ENCODE results near the gene FKBP8.
A peak's percentile ranks its signal among the peaks of the same experiment; 100 is the strongest.
"Not testable (repeated sequence)": the region's sequence is repeated elsewhere in the genome, so short reads cannot be mapped to it uniquely, and the experiment has no call there.

Gene FKBP8

DNA sequence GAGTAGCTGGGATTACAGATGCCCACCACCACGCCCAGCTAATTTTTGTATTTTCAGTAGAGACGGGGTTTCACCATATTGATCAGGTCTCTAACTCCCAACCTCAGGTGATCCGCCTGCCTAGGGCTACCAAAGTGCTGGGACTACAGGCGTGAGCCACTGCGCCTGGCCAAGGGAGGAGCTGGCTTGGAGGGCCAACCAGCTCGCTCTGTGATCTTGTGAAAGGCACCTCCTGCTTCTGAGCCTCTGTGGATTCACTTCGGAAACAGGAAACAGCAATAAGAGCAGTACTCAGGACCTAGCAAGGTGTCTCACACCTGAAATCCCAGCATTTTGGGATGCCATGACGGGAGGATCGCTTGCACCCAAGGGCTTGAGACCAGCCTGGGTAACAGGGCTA, 19.5 kb downstream of the FKBP8 start:
- Histone ChIP-seq H3K9me3 (ENCODE audit: insufficient read depth, low read length) (no peaks in the 10 kb centered on the region), H3K4me3 (ENCODE audit: low read length) (no peak overlapping the region), H3K79me2 (ENCODE audit: low read length) (peaks cover 30% of the 10 kb centered on the region), H3K4me2 (ENCODE audit: low read length) (no peak overlapping the region), H3K9ac (ENCODE audit: low read length) (no peak overlapping the region), H3K4me1 (ENCODE audit: low read length) (peaks cover 26% of the 10 kb centered on the region), H2AFZ (ENCODE audit: low read depth, low read length) (no peak overlapping the region), H4K20me1 (ENCODE audit: insufficient read depth, low read length) (peaks cover 13% of the 10 kb centered on the region), H3K36me3 (replicated peaks; ENCODE audit: low read depth, low read length) (peaks cover 6% of the 10 kb centered on the region), H3K27ac (ENCODE audit: low read length) (no peak overlapping the region), H3K27me3 (ENCODE audit: low read depth, low read length) (no peaks in the 10 kb centered on the region)
- no peak for TF ChIP-seq EZH2phosphoT487 (IDR thresholded peaks at IDR 0.05; ENCODE audit: low read depth)
- no peak for TF ChIP-seq CTCF (IDR thresholded peaks at IDR 0.05; ENCODE audit: low read depth, low read length)

DNA sequence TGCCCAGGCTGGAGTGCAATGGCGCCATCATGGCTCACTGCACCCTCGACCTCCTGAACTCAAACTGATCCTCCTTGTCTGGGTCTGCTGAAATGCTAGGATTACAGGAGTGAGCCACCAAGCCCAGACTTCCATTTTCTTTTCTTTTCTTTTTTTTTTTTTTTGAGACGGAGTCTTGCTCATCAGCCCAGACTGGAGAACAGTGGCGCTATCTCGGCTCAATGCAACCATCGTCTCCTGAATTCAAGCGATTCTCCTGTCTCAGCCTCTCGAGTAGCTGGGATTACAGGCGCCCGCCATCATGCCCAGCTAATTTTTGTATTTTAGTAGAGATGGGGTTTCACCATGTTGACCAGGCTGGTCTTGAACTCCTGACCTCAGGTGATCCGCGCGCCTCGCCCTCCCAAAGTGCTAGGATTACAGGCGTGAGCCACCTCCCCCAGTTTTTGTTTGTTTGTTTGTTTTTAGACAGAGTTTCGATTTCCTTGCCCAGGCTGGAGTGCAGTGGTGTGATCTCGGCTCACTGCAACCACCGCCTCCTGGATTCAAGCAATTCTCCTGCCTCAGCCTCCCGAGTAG, 20.4 kb downstream of the FKBP8 start:
- Histone ChIP-seq H3K9ac (ENCODE audit: low read length) (peak overlapping the region; percentile 45; the same call in 1 of the 2 replicates), H3K4me3 (ENCODE audit: low read length) (peak overlapping the region; percentile 69), H3K4me1 (ENCODE audit: low read length) (peaks cover 26% of the 10 kb centered on the region), H4K20me1 (ENCODE audit: insufficient read depth, low read length) (peaks cover 22% of the 10 kb centered on the region), H3K4me2 (ENCODE audit: low read length) (peak overlapping the region; percentile 67), H2AFZ (ENCODE audit: low read depth, low read length) (peak overlapping the region; percentile 33; the same call in 1 of the 2 replicates), H3K27ac (ENCODE audit: low read length) (peak overlapping the region; percentile 6; the same call in 1 of the 2 replicates), H3K79me2 (ENCODE audit: low read length) (peaks cover 39% of the 10 kb centered on the region)
- H3K9me3 ChIP-seq (ENCODE audit: insufficient read depth, low read length); H3K27me3 ChIP-seq (ENCODE audit: low read depth, low read length); H3K36me3 ChIP-seq (replicated peaks; ENCODE audit: low read depth, low read length): not testable (repeated sequence)

GRCh38 chr19:18522124-18522861, 21.1 kb downstream of the FKBP8 start:
- Histone ChIP-seq H3K27ac (ENCODE audit: low read length) (peak overlapping the region; percentile 6; the same call in 1 of the 2 replicates), H3K4me2 (ENCODE audit: low read length) (peak overlapping the region; percentile 67), H3K9ac (ENCODE audit: low read length) (peak overlapping the region; percentile 45; the same call in 1 of the 2 replicates)

GRCh38 chr19:18521692-18522123, 21.7 kb downstream of the FKBP8 start, which contains the start of gene ELL:
TSS of gene ELL (minus strand) at chr19:18522070. CDS start at chr19:18522055, 15 bp downstream.
- peak within 1 kb of the TSS; percentile 91 for H3K9ac ChIP-seq (ENCODE audit: low read length)
- peaks cover 26% of the 10 kb centered on the region for H3K4me1 ChIP-seq (ENCODE audit: low read length)
- peaks cover 6% of the 10 kb centered on the region for H3K36me3 ChIP-seq (replicated peaks; ENCODE audit: low read depth, low read length)
- peaks cover 35% of the 10 kb centered on the region for H4K20me1 ChIP-seq (ENCODE audit: insufficient read depth, low read length)
- TF ChIP-seq EZH2phosphoT487 (IDR thresholded peaks at IDR 0.05; ENCODE audit: low read depth): no peak
- no peak for TF ChIP-seq CTCF (IDR thresholded peaks at IDR 0.05; ENCODE audit: low read depth, low read length)
- peaks cover 51% of the 10 kb centered on the region for H3K79me2 ChIP-seq (ENCODE audit: low read length)
- H2AFZ ChIP-seq (ENCODE audit: low read depth, low read length): peak within 1 kb of the TSS; percentile 33; the same call in 1 of the 2 replicates
- H3K27me3 ChIP-seq (ENCODE audit: low read depth, low read length): no peaks in the 10 kb centered on the region
- no peaks in the 10 kb centered on the region for H3K9me3 ChIP-seq (ENCODE audit: insufficient read depth, low read length)
- H3K4me3 ChIP-seq (ENCODE audit: low read length): peak within 1 kb of the TSS; percentile 85
- H3K27ac ChIP-seq (ENCODE audit: low read length): peak within 1 kb of the TSS; percentile 82
- H3K4me2 ChIP-seq (ENCODE audit: low read length): peak within 1 kb of the TSS; percentile 83

More at GRCh38 chr19:18522124-18522861, 21.1 kb downstream of the FKBP8 start:
- Histone ChIP-seq H3K4me3 (ENCODE audit: low read length) (peak overlapping the region; percentile 85), H4K20me1 (ENCODE audit: insufficient read depth, low read length) (peaks cover 29% of the 10 kb centered on the region), H3K27me3 (ENCODE audit: low read depth, low read length) (no peaks in the 10 kb centered on the region), H2AFZ (ENCODE audit: low read depth, low read length) (peak overlapping the region; percentile 33; the same call in 1 of the 2 replicates), H3K79me2 (ENCODE audit: low read length) (peaks cover 45% of the 10 kb centered on the region), H3K36me3 (replicated peaks; ENCODE audit: low read depth, low read length) (peaks cover 6% of the 10 kb centered on the region), H3K4me1 (ENCODE audit: low read length) (peaks cover 26% of the 10 kb centered on the region), H3K9me3 (ENCODE audit: insufficient read depth, low read length) (no peaks in the 10 kb centered on the region)
- no peak for TF ChIP-seq EZH2phosphoT487 (IDR thresholded peaks at IDR 0.05; ENCODE audit: low read depth)
- no peak for TF ChIP-seq CTCF (IDR thresholded peaks at IDR 0.05; ENCODE audit: low read depth, low read length)
